HG03039 (cell line): Measurements from ENCODE around the gene PCDHA9.
"Not testable (repeated sequence)": the region's sequence is repeated elsewhere in the genome, so short reads cannot be mapped to it uniquely, and the experiment has no call there.

Experiments used
- ATAC-seq: cut with Tn5 transposase; IDR thresholded peaks from one replicate; pipeline ENCODE4 v1.9.1; 2021; ENCODE audit warnings: mild to moderate bottlenecking, moderate library complexity; ENCODE audit not compliant: unreplicated experiment

PCDHA9 gene

DNA sequence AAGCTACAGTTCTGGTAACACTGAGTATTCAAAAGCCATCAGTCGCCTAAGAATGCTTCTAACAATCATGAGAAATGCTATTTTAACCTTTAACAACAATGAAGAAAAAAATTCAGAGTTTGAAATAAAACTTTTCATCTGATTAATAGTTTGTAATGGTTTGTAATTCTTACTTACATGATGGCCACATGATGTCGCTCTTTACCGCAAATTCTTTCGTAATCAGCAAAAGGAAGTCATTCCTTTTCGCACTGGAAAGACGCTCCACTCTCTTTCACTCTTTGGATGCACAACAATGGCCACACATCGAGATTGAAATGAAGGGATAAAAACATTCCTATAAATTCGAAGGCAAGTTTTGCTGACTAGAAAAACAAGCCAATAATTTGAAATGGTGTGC is 14.2 kb upstream of the PCDHA9 start, which contains the start of gene PCDHA7:
Gene PCDHA7 (plus strand): TSS at position 277 of the 400 bp plus-strand sequence. CDS start 115 bp downstream, at position 392.
- no peak for ATAC-seq

- ATAC-seq = not testable (repeated sequence)
Measured at GRCh38 chr5:140834439-140835008, 13.7 kb upstream of the PCDHA9 start.

DNA sequence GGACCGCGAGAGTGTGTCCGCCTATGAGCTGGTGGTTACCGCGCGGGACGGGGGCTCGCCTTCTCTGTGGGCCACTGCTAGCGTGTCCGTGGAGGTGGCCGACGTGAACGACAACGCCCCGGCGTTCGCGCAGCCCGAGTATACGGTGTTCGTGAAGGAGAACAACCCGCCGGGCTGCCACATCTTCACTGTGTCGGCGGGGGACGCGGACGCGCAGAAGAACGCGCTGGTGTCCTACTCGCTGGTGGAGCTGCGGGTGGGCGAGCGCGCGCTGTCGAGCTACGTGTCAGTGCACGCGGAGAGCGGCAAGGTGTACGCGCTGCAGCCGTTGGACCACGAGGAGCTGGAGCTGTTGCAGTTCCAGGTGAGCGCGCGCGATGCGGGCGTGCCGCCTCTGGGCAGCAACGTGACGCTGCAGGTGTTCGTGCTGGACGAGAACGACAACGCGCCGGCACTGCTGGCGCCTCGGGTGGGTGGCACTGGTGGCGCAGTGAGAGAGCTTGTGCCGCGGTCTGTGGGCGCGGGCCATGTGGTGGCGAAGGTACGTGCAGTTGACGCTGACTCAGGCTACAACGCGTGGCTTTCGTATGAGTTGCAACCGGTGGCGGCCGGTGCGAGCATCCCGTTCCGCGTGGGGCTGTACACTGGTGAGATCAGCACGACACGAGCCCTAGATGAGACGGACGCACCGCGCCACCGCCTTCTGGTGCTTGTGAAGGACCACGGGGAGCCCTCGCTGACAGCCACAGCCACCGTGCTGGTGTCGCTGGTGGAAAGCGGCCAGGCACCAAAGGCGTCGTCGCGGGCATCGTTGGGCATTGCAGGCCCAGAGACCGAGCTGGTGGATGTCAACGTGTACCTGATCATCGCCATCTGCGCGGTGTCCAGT is 12.3 kb upstream of the PCDHA9 start:
- no peak for ATAC-seq

DNA sequence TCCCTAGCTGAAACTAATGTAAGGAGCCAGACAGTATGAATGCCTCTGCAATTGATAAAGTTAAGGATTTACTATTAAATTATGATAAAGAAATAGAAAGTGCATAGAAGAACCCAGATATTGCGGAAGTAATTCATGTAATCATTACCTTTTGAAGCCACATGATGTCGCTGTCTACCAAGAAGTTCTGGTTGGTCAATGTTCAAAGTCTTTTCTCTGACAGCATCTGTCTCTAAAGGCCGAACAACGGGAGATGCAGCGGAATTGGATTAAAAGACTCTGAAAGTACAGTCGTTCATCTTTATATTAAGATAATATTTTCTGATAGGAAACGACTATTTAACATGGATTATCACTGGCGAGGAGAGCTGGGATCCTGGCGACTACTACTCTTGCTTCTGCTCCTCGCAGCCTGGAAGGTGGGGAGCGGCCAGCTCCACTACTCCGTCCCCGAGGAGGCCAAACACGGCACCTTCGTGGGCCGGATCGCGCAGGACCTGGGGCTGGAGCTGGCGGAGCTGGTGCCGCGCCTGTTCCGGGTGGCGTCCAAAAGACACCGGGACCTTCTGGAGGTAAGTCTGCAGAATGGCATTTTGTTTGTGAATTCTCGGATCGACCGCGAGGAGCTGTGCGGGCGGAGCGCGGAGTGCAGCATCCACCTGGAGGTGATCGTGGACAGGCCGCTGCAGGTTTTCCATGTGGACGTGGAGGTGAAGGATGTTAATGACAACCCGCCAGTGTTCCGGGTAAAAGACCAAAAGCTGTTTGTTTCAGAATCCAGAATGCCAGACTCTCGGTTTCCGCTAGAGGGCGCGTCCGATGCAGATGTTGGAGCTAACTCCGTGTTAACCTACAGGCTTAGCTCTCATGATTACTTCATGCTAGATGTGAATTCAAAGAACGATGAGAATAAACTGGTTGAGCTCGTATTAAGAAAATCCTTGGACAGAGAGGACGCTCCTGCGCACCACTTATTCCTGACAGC is 6.9 kb upstream of the PCDHA9 start, which contains the start of gene PCDHA8:
Gene PCDHA8 (plus strand): TSS at position 210 of the 985 bp plus-strand sequence. CDS start 135 bp downstream, at position 345.
- ATAC-seq = no peak

DNA sequence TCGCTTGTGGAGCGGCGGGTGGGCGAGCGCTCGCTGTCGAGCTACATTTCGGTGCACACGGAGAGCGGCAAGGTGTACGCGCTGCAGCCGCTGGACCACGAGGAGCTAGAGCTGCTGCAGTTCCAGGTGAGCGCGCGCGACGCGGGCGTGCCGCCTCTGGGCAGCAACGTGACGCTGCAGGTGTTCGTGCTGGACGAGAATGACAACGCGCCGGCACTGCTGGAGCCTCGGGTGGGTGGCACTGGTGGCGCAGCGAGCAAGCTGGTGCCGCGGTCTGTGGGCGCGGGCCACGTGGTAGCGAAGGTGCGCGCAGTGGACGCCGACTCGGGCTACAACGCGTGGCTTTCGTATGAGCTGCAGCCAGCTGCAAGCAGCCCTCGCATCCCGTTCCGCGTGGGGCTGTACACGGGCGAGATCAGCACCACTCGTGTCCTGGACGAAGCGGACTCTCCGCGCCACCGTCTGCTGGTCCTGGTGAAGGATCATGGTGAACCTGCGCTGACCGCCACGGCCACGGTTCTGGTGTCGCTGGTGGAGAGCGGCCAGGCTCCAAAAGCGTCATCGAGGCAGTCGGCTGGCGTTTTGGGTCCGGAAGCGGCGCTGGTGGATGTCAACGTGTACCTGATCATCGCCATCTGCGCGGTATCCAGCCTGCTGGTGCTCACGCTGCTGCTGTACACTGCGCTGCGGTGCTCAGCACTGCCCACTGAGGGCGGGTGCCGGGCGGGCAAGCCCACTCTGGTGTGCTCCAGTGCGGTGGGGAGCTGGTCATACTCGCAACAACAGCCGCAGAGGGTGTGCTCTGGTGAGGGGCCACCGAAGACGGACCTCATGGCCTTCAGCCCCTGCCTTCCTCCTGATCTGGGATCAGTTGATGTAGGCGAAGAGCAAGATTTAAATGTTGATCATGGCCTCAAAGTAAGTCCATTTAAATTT is 5.1 kb upstream of the PCDHA9 start:
- no peak for ATAC-seq

DNA sequence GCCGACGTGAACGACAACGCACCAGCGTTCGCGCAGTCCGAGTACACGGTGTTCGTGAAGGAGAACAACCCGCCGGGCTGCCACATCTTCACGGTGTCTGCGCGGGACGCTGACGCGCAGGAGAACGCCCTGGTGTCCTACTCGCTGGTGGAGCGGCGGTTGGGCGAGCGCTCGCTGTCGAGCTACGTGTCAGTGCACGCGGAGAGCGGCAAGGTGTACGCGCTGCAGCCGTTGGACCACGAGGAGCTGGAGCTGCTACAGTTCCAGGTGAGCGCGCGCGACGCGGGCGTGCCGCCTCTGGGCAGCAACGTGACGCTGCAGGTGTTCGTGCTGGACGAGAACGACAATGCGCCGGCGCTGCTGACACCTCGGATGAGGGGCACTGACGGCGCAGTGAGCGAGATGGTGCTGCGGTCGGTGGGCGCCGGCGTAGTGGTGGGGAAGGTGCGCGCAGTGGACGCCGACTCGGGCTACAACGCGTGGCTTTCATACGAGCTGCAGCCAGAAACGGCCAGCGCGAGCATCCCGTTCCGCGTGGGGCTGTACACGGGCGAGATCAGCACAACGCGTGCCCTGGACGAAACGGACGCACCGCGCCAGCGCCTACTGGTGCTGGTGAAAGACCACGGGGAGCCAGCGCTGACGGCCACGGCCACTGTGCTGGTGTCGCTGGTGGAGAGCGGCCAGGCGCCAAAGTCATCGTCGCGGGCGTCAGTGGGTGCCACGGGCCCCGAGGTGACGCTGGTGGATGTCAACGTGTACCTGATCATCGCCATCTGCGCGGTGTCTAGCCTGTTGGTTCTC is 1.9 kb downstream of the PCDHA9 start:
- ATAC-seq = not testable (repeated sequence)

- no peak for ATAC-seq
Measured at GRCh38 chr5:140855772-140856674, 7.8 kb downstream of the PCDHA9 start, which contains the start of gene PCDHA10. Gene PCDHA10 (plus strand): TSS chr5:140855897. CDS start chr5:140856049, 152 bp downstream.

DNA sequence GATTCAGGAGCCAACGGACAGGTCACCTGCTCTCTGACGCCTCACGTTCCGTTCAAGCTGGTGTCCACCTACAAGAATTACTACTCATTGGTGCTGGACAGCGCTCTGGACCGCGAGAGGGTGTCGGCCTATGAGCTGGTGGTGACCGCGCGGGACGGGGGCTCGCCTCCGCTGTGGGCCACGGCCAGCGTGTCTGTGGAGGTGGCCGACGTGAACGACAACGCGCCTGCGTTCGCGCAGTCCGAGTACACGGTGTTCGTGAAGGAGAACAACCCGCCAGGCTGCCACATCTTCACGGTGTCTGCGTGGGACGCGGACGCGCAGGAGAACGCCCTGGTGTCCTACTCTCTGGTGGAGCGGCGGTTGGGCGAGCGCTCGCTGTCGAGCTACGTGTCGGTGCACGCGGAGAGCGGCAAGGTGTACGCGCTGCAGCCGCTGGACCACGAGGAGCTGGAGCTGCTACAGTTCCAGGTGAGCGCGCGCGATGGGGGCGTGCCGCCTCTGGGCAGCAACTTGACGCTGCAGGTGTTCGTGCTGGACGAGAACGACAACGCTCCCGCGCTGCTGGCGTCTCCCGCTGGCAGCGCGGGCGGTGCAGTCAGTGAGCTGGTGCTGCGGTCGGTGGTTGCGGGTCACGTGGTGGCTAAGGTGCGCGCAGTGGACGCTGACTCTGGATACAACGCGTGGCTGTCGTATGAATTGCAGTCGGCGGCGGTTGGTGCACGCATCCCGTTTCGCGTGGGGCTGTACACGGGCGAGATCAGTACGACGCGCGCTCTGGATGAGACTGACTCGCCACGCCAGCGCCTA is 9.2 kb downstream of the PCDHA9 start:
- no peak for ATAC-seq

GRCh38 chr5:140857987-140858240 is 9.7 kb downstream of the PCDHA9 start:
- no peak for ATAC-seq

- no peak for ATAC-seq
Measured at GRCh38 chr5:140862441-140863295, 14.5 kb downstream of the PCDHA9 start.

- ATAC-seq = no peak
Measured at GRCh38 chr5:140868721-140869554, 20.8 kb downstream of the PCDHA9 start, which contains the start of gene PCDHA11. Gene PCDHA11 (plus strand): TSS chr5:140868957. CDS start chr5:140869104, 147 bp downstream.

DNA sequence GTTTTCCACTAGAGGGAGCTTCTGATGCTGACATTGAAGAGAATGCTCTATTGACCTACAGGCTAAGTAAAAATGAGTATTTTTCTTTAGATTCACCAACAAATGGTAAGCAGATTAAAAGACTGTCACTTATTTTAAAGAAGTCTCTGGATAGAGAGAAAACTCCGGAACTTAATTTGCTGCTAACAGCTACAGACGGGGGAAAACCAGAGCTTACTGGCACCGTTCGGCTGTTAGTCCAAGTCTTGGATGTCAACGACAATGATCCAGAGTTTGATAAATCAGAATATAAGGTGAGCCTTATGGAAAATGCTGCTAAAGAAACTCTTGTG is 21.3 kb downstream of the PCDHA9 start:
- ATAC-seq = no peak

- ATAC-seq = no peak
Measured at GRCh38 chr5:140870221-140871201, 22.3 kb downstream of the PCDHA9 start.
